Ramos (cell line): ENCODE results near the gene ADGRL1.
"Not testable (repeated sequence)": the region's sequence is repeated elsewhere in the genome, so short reads cannot be mapped to it uniquely, and the experiment has no call there.

Experiments used
- in situ Hi-C: fragments of 300-500 bp; cut with MboI; formaldehyde crosslinking; loops from one replicate; pipeline ENCODE4 v1.14.3; 2022; ENCODE audit warnings: low sequenced_read_pairs; ENCODE audit not compliant: unreplicated experiment

The ADGRL1 gene

DNA sequence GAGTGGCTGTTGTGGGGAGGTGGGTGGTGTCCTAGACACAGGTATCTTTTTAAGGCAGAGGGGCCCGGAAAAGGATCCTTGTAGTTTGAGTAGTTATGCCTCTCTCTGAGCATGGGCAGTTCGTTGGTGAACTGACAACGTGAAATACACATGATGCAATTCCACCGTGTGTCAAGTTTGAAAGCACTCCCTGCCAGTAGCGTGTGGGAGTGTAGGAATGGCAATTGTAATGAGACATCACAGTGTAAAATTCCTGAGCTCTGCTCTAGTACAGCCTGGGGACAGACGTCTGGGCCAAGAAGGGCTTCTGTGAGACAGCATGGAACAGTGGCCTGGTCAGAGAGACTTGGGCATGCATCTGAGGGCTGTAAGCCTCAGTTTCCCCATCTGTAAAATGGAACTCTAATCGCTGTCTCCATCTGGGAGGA is 59.2 kb downstream of the ADGRL1 start:
- in situ Hi-C loops: no loop called here

DNA sequence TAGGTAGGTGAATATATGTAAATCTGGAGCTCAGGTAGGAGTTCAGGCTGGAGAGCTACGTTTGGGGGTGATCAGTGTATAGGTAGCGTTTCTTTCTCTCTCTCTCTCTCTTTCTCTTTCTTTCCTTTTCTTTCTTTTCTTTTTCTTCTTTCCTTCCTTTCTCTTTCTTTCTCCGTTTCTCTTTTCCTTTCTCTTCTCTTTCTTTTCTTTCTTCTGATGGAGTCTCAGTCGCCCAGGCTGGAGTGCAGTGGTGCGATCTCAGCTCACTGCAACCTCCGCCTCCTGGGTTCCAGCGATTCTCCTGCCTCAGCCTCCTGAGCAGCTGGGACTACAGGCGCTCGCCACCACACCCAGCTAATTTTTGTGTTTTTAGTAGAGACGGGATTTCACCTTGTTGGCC is 59.8 kb downstream of the ADGRL1 start:
- in situ Hi-C loops: not testable (repeated sequence)

DNA sequence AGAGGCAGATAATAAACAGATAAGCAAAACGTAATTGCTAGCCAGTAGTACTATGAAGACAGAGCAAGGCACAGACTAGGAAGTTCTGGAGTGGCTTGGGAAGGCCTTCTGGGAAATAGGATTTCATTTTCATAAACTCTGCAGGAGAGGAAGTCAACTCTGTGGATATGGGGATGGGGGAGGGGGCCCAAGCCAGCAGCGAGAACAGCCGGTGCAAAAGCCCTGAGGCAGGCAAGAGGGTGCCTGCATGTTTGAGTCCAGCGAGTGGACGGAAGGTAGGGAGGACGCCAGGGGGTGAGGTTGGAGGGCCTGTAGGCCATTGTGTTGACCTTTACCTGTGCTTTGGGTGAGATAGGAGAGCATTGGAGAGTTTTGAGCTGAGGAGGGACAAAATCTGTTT is 60.6 kb downstream of the ADGRL1 start:
- in situ Hi-C loops: no loop called here

DNA sequence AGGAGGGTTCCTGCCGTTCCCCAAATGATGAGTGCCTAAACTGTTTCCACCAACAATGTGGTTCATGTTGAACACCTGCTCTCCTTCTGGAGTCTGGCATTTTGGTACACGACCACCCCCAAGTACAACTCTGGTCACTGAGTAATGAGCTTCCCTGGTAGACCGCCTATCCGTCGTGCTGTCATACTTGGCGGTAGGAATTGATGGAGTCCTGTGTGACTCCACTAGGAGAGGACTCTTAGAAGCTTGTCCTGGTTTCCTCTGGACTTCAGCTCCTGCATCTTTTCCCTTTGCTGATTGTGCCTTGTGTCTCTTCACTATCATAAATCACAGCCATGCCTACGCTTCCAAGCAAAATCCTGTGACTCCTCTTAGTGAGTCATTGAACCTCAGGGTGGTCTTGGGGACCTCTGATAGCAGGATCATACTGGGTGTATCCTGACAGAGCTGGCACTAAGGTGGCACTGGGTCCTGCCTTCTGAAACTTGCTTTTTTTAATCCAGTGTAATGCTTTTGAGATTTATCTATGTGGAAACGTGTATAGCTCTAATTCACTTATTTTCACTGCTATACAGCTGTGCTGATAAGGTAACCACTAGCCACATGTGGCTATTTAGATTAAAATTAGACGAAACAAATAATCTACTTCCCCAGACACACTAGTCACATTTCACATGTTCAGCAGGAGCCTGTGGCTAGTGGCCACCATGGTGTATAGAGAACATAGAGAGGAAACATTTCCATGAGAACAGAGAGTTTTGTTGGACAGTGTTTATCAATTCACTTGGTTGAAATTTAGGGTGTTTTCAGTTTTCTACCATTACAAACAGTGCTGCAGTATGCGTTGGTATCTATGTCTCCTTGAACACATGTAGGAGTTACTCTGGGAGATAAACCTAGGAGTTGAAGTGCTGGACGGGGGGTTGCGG is 63.4 kb downstream of the ADGRL1 start:
- in situ Hi-C loops: no loop called here

DNA sequence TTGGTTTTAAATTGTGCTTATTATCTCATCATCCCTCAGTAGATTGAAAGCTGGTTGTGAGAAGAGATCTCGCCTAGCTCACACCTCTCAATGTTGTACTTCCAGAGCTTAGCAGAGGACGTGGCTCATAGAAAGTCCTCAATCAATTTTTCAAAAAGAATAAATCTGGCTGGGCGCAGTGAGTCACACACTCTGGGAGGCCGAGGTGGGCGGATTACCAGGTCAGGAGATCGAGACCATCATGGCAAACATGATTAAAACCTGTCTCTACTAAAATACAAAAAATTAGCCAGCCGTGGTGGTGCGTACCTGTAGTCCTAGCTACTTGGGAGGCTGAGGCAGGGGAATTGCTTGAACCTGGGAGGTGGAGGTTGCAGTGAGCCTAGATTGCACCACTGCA is 64.9 kb downstream of the ADGRL1 start:
- in situ Hi-C loops: no loop called here

DNA sequence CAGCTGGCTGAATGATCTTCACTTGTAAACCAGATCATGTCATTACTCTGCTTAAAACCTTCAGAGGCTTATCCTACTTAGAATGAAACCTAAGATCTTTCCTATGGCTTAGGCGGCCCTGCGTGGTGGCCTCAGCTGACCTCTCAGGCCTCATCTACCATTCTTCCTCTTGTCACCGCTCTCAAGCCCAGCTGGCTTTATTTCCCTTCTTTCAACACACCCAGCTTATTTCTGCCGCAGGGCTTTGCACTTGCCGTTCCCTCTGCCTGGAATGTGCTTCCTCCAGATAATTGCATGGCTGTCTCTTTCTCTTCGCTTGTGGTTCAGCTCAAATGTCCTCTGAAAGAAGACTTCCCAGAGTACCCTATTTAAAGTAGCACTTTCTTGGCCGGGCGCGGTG is 66.0 kb downstream of the ADGRL1 start:
- in situ Hi-C loops: no loop called here

DNA sequence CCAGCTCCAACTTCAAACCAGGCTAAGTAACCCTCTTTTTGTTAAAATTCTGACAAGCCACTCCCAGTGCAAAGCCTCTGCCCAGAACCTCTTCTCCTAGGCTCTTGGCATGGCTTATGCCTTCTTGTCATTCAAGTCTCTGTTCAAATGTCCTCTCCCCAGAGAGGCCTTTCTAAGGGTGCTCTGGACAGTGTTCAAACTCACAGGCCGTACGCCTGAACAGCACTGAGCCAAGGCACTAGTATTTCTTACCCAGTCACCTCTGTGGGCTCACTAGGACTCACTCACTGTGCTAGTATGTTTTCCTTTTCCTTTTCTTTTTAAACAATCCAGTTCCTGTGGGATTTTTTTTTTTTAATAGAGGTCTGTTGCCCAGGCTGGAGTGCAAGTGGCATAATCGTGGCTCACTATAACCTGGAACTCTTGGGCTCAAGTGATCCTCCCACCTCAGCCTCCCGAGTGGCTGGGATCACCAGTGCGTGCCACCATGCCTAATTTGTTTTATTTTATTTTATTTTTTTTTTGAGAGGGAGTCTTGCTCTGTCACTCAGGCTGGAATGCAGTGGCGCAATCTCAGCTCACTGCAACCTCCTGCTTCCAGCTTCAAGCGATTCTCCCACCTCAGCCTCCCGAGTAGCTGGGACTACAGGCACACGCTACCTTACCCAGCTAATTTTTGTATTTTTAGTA is 67.2 kb downstream of the ADGRL1 start:
- in situ Hi-C loops: no loop called here

DNA sequence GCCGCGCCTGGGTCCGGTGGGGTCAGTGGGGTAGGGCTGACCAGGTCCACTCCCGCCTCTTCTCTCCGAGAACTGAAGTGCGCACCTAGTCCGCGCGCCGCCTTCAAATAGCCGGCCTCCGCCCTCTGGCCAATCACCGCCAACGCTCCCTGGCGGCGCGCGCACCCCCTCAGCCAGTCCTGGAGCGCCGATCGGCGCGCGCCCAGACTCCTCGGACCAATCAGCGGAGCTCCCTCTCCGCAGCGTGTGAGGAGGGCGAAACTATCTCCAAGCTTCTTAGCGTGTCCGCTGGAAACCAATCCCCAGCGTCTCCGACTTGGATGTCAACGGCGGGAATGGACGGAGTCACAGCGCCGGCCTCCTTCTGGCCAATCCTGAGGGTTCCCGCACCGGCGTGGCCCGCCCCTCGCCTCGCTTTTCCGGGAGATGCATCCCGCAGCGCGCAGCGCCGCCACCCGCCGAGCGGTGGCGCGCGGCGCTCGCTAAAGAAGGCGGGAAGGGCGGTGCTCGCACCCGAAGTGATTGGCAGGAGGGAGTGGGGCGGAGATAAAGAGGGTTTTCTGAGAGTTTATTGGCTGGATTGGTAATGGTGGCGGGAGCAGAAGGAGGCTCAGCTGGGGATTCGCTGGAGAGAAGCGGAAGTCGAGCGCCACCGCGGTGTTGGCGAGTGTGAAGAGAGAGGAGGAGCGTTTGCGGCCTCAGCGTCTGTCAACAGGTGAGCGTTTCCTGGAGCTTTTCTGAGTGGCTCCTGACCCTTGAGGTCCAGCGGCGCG is 69.3 kb downstream of the ADGRL1 start, which contains the start of gene ASF1B:
Gene ASF1B, minus strand, starts transcription at position 81 of the 773 bp plus-strand sequence. CDS start 133 bp downstream, outside the sequence.
- in situ Hi-C loops: no loop called here

DNA sequence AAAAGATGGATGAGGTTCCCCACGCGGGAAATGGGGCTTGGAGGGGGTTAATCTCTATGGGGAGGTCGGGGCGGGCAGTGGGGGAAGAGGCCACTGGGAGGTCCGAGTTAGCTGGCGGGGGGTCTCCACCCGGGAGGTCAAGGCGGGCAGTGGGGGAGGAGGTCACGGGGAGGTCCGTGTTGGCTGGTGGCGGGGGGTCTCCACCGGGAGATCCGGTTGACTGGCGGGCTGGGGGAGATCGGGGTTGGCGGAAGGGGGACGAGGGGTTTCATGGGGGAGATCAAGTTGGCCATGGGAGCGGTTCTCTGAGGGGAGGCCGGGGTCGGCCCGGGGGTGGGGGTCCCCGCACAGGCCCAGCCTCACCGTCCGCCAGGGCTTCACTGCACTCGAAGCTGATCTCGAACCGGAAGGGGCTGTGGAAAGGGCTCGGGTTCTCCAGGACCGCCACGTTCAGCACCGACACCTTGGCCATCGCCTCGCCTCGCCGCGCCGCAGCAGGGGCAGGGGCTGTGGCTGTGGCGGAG is 69.9 kb downstream of the ADGRL1 start:
- in situ Hi-C loops: no loop called here

DNA sequence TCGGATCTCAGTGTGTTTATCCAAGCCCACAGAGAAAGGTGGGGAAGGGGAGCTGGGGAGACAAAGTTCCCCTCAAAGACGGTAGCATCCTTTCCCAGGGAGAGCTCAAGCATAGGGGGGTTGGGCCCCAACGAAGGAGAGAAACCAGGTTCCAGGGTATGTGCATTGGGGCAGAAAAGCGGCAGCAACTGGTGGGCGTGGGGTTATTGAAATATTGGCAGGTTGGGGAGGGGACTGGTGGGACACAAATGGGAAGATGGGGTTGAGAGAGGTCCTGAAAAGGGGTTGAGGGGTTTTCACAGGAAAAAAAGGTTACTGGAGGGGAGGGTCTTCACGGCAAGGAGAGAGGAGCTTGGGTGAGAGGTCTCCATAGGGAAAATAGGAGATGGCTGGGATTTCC is 70.6 kb downstream of the ADGRL1 start:
- in situ Hi-C loops: no loop called here

DNA sequence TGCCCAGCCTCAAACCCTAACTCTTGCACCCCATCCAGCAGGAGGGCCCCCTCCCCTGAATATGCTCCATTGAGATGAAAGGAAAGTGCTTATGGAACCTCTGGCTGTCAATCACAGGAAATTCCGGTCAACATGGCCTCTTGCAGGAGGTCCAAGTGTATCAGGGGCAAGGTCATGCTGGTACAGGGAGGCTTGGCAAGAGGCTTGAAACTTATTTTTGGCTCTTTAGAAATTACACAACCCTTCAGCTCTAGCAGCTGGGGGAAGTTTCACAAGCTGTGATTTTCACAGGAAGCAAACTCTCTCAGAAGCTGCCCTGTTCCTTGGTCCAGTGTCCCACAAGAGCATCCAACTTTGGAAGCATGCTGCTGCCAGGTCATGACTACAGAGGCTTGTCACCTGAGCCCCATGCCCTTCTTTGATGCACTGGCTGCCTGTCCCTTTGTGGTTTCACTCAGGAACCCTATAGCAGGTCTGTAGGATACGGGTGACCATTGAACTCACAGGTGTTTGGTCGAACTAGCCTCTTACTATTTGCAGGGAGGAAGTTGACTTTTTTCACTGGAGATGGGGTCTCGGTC is 78.0 kb downstream of the ADGRL1 start:
- in situ Hi-C loops: no loop called here

DNA sequence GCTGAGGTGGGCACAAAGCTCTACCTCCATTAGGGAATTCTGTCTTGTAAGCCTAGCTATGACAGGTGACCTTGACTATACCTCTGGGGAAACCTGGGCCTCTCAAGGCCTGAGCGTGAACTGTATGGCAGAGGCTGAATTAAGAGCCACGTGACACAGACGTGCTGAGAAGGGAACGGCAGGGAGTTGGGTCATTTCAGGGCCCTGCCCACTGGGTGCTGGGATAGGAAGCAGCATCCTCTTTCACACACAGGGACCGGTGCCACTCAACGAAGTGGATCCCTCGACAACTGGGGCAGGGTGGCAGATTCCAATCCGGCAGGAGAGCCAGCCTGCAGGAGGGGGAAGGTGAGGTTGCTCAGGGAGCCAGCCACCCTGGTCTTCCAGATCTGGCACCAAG is 78.8 kb downstream of the ADGRL1 start:
- in situ Hi-C loops: no loop called here

DNA sequence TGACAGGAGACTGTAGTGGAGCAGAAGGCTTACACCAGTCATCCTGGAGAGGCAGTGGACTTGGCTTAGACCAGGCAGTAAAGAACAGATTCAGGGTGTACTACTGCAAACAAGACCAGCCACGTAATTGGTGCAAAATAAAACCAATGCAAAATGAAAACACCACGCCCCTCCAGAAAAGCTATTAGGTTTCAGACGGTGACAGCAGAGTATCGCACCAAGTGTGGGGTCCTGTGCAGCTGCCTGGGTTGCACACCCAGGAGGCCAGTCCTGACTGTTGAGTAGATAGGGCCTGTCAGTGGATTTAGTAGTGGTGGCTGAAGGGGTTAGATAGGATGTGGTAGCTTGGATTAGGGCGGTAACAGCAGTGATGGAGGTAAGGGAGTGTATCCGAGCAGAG is 83.0 kb downstream of the ADGRL1 start:
- in situ Hi-C loops: no loop called here

DNA sequence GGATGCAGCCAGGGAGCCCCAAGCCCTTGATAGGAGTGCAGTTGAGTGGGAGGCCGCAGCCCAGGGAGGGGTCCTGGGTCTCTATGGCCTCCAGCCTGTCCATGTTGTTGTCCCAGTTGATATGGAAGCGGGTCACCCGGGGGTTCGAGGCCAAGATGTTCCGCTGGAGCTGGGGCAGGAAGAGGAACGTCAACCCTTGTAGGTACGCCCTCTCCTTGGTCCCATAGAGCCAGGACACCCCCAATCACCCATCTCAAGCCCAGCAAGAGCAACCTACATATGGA is 85.5 kb downstream of the ADGRL1 start:
- in situ Hi-C loops: no loop called here

DNA sequence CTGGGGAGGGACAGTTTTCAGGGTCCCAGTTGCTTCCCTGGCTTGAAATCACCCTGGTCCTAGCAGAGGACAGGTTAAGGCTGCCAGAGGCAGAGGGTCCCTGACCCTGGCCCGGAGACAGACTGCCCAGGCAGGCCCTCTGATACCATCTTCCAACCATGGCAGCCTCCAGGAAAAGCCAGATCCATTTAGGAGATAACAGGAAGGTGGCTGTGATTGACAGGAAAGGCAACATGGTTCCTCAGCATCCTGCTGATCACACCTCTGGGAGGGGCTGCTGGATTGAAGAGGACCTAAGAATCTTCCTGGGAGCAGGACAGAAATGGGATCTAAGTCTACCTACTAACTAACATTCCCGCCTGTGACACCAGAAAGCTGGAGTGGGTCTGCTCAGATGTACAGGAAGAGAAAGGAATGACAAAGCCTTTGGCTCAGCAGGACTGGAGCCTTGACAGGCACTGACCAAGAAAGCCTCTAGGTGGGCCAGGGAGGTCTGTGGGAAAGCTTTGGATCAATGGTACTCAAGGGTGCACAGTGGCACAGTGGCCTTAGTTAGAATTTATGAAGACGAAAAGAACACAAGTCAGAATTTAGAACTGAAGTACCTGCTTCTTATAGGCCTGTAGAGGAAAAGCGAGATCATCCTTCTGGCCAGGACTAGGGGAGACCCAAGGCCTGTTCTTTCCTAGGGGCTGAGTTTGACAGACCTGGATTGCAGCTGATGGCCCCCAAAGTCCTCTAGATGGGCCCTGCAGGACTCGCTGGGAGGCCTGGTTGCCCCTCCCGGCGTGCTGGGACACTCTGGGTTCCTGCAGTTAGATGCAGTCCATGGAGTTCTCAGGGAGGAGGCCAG is 86.1 kb downstream of the ADGRL1 start:
- in situ Hi-C loops: no loop called here

DNA sequence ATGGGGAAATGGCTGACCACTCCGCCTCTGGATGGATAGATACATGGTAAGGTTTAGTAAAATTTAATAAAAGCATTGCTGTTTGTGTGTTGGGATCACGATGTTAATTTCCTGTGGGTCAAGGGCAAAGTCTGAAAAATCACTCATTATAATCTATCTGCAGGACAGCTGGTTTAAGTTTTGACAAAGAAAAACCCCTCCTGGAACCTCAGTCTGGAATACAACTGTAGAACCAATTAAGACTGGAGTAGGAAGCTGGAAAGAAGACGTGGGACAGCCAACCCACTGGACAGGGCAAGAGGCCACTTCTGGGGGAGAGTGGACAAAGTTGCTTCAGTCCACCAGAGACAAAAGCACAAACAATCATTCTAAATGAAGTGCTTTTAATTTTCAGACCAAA is 86.8 kb downstream of the ADGRL1 start:
- in situ Hi-C loops: no loop called here

DNA sequence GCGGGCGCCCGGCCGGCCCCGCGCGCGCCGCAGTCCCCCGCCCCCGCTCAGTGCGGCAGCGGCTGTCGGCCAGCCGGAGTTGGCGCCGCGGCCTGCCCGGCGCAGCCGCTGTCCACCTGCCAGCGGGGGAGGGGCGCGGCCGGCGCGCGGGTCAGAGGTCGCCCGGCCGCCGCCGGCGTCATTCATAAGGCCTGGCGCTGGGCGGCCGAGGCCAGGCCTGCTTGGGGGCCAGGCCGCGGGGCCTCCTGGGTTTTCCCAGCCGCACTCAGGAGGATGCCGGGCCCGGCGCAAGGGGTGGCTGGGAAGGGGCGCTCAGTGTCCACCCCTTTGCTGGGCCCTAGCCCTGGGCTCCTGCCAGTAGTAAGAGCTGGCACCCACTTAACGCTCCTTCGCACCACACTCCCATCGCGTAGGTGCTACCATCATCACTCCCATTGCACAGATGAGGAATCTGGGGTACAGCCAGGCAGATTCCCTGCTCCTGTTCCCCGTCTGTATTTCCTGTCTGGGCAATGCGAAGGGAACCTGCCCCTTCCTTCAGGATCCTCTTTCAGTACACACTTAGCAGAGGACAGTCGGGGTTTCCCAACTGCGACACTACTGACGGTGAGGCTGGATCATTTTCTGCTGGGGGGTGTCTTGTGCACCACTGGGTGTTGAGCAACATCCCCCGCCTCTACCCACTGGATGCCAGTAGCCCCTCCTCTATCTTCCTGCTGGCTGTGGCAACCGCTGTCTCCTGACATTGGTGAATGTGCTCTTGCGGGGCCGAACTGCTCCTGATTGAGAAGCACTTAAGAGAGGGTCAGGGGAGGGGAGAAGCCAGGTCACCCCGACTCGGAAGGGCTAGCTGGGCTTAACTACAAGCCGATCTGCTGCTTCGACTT is 87.6 kb downstream of the ADGRL1 start:
- in situ Hi-C loops: no loop called here

DNA sequence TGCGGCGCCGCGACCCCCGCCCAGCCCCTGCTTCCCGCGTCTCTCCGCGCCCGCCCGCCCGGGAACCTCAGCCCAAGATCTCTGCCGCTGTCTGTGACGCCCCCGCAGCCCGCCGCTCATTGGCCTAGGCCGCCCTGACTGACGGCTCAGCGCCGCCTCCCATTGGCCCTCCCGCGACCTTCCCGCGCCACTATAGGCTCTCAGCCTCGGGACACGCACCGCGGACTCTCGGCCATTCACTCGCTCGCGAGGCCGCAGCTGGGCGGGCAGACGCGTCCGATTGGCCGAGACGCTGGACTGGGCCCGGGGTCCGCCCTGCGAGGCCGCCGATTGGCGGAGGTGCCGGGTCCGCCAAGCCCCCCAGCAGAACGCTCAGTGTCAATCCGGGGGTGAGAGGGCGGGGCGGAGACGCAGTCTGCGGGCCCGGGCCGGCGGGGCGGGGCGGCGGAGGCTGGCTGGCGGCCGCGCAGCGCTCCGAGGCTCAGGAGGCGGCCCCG is 88.3 kb downstream of the ADGRL1 start, which contains the start of gene PRKACA:
Gene PRKACA, minus strand, starts transcription at position 95 of the 497 bp plus-strand sequence. CDS start 215 bp downstream, outside the sequence.
- in situ Hi-C loops: no loop called here
